HCEC 1CT (cell line): ENCODE data around the gene KAT6B.

ENCODE experiments used
- DNase-seq: peaks from one replicate; pipeline ENCODE4 v3.0.0-alpha.2; 2017

The KAT6B gene

GRCh38 chr10:74991435-74991834, 165.0 kb downstream of the KAT6B start:
- peak; percentile 58 for DNase-seq

GRCh38 chr10:74992068-74992467, 165.7 kb downstream of the KAT6B start:
- DNase-seq: no peak

GRCh38 chr10:74993649-74994048, 167.2 kb downstream of the KAT6B start:
- DNase-seq: no peak

DNA sequence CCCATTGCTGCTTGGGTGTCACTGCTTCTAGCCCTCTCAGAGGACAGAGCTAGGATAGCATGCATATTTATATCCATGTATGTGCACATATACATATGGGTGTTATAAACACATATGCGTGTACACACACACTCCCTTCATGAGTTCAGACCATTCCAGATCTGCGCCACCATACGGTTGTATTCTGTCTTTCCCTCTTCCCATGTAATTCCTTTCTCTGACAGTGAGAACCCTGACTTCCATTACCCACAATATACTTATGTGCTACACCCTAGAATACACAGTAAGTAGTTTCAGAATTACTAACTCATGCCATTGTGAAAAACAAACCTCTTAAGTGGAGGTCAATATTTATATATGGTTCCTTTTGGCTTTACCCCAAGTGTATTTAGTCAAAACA, 168.5 kb downstream of the KAT6B start:
- no peak for DNase-seq

GRCh38 chr10:74995806-74996205, 169.4 kb downstream of the KAT6B start:
- DNase-seq: no peak

- no peak for DNase-seq
Measured at GRCh38 chr10:74997163-74997562, 170.8 kb downstream of the KAT6B start.

DNA sequence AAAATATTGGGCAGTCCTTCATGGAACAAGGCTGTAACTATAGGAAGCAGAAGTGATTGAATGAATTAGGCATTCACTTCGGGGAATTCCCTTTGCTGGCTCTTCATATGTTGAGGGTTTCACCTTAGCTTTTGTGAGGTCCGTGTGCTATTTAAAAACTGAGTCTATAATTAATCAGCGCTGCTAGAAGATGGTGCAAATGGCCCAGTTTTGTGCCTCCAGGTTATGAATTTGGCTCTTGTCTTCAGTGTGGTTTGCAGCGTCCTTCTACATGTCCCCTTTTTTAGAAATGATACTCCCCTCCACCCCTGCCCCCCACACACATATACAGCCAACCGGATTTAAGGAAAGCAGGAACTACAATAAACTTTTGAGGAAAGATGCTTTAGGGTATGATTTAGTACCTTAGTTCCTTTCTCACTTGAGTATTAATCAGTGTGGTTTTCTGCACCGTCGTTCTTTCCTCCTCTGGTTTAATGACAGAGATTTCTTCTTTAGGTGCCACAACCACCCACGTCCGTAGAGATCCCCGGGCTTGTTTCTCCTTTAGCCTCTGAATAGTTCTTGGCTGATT, 174.4 kb downstream of the KAT6B start:
- no peak for DNase-seq

DNA sequence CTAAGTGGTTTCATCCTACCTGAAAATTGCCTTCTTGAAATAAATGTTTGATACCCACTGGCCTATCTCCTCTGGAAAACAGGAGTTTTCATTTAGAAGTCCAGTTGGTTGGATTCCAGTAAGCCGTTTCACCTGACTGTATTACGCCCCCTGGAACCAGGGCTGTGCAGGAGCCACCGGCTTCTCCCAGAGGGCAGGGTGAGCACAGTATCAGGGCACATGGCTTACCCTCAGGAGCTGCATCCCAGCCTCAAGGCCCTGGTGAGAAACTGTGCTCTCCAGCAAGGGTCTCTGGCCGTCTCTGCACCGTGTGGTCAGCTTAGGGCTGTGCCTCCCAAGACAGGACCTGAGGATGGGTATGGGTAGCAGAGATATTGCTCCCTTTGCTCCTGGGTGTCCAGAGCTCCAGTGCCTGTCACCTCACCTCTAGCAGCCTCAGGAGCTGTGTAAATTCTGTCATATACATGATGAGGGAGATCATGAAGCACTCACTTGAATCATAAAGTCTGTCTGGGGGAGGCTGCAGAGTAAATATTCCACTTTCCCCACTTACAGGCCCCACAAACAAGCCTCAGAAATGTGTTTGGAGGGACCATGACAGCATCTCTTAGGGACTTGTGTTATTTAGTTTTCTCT, 175.4 kb downstream of the KAT6B start:
- no peak for DNase-seq

- no peak for DNase-seq
Measured at GRCh38 chr10:75002351-75002725, 175.9 kb downstream of the KAT6B start.

DNA sequence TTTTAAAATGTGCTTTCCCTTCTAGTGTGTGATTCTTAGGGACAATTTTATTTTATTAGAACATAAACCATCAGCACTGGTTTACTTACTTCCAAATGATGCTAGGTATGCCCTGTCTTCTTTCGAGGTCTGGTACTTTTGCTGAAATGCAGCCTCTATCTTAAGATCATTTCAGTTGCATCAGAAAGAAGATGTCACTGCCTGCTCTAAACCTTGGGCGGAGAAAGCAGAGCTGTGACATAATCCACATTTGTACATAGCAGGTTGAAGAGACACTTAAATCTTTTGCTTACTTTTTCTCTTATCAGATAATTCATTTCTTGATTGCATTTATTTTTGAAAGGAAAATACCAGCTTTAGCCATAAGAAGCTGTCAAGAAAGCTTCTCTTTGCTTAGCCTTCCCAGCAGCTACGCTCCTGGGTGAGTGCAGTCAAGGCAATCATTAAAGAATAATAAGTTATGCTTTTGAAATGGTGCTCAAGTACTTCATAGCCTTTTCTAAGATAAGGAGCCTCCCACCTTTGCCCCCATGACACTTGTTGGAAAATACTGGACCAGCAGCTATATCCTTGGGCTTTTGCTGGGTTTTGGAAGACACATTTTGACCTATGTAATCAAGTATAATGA, 176.7 kb downstream of the KAT6B start:
- no peak for DNase-seq

- no peak for DNase-seq
Measured at GRCh38 chr10:75003891-75004290, 177.5 kb downstream of the KAT6B start.

- no peak for DNase-seq
Measured at GRCh38 chr10:75007646-75008045, 181.2 kb downstream of the KAT6B start.

GRCh38 chr10:75008952-75009351, 182.6 kb downstream of the KAT6B start:
- no peak for DNase-seq

GRCh38 chr10:75009426-75009825, 183.0 kb downstream of the KAT6B start:
- no peak for DNase-seq

DNA sequence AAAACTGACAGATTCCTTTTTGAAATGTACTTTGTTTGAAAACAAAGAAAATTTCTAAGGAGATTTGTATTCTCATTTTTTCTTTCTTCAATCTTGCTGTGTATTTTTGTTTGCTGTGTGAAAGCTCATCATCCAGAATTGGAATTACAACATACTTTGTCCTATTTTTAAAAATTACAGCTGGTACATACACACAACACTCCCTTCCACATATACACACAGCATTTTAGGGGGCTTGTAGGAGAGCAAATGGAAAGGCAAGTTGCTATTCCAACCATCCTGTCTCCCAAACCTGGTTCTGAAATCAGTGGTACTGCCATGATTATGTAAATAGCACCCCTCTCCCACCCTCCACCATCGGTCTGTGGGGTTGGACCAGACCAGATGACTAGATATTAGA, 184.0 kb downstream of the KAT6B start:
- DNase-seq: no peak

DNA sequence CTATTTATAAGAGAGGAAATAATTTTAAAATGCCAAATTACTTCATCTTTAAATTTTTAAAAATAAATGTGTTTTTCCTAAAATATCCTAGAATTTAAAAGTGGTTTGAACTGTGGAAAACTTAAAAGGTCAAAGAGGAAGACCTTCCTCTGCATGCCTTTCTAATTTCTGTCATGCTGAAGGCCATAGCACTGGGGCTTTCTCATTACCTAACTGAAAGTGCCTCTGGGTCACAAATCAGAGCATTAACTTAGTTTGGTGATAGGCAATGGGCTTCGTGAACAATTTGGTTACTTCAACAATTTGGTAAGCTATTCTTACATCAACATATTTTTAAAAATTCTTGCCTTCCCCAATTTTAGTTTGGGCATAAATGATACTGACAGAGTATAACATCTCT, 184.8 kb downstream of the KAT6B start:
- DNase-seq: no peak

- no peak for DNase-seq
Measured at GRCh38 chr10:75012471-75012870, 186.1 kb downstream of the KAT6B start.

GRCh38 chr10:75013007-75013406, 186.6 kb downstream of the KAT6B start:
- DNase-seq: no peak

DNA sequence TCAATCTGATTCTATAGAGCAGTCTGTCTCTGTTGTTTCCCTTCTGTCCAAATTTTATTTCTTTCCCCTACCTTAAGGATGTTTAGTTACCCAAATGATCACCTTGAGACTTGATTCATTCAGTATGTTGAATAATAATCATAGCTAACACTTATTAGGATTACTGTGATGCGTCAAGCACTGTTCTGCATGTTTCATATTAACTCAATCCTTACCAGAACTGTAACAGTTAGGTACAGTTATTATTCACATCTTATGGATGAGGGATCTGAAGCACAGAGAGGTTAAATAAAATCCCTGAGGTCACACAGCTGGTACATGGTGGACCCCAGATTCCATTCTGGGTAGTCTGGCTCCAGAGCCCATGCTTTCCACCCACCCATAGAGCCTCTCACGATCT, 187.1 kb downstream of the KAT6B start:
- DNase-seq: no peak

- DNase-seq: no peak
Measured at GRCh38 chr10:75014516-75015230, 188.3 kb downstream of the KAT6B start.

DNA sequence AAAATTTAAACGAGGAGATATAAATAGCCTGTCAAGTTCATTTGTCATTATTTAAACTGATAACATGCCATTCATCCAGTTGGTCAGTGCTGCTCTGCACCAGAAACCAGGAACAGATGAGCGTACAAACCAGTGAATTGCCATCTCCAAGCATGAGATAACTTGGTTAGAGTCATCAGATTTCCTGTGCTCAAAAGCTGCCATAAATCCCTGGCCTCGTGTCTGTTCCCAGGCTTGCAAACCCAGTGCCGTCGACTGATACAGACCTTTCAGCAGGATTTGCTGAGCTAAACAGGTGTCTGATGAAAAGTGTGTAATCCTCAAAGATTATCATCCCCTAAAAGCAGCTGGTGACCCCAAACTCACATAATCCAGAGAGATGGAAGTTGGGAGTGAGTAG, 189.0 kb downstream of the KAT6B start:
- DNase-seq: no peak

GRCh38 chr10:75016325-75016724, 189.9 kb downstream of the KAT6B start:
- DNase-seq: no peak

DNA sequence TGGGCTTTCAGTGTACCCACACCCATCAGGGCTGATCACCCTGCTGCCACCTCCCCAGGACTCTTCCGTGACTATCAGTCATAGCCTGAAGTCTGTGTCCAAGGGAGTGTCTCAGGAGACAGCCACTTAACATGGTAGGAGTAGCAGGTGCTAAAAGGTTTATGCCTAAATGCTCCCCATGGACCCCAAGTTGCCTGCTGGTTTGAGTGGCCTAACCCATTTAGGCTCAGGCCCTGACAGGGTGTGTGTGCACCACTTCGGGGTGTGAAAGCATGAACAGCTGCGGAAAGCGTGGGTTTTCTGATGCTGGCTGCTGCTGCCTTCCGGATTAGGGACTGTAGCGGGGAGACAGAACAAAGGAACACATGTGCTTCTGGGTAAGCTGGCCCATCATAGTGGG, 191.9 kb downstream of the KAT6B start:
- DNase-seq: no peak

- DNase-seq: no peak
Measured at GRCh38 chr10:75018686-75019307, 192.4 kb downstream of the KAT6B start.
